Suprapubic skin (tissue), 3 donors: ENCODE data around the gene GJD2.

Experiments used
- POLR2AphosphoS5 ChIP-seq, 3 donors: sonication (generic); formaldehyde crosslinking; IDR thresholded peaks; one replicate each; pipeline ENCODE4 v1.6.1; 2017; ENCODE audit warnings: antibody characterized with exemption in 3 of 3
- TF ChIP-seq, protein P1 (sequence below), 2 donors: fragments of 200-600 bp in 1 of 2; fragments of 450-650 bp in 1 of 2; sonication (generic) in 1 of 2; IDR thresholded peaks; one replicate each; pipeline ENCODE4 v1.5.1; 2016 to 2019; ENCODE audit warnings: antibody characterized with exemption in 2 of 2, mild to moderate bottlenecking in 1 of 2, moderate library complexity in 1 of 2

DNA sequence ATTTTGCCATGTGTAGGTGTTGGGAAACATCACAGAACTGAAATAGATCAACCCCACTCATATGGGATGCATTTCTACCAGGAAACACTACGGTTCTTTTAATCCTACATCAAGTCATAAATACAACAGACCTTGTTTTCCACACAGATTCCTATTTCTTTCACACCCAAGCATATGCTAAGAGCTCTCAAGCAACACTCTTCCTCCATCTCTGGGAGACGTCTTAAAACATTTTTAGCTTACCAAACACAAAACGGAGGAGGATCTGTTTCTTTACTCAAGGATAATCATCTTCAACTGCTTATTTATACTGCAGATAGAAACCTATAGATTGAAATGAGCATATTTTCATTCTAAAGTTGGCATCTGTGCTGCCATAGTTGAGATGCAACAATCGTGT lies 5.1 kb downstream of the GJD2 start:
- TF ChIP-seq, protein P1, sequence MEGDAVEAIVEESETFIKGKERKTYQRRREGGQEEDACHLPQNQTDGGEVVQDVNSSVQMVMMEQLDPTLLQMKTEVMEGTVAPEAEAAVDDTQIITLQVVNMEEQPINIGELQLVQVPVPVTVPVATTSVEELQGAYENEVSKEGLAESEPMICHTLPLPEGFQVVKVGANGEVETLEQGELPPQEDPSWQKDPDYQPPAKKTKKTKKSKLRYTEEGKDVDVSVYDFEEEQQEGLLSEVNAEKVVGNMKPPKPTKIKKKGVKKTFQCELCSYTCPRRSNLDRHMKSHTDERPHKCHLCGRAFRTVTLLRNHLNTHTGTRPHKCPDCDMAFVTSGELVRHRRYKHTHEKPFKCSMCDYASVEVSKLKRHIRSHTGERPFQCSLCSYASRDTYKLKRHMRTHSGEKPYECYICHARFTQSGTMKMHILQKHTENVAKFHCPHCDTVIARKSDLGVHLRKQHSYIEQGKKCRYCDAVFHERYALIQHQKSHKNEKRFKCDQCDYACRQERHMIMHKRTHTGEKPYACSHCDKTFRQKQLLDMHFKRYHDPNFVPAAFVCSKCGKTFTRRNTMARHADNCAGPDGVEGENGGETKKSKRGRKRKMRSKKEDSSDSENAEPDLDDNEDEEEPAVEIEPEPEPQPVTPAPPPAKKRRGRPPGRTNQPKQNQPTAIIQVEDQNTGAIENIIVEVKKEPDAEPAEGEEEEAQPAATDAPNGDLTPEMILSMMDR (IDR thresholded peaks at IDR 0.05) = no peak
- no peak for TF ChIP-seq POLR2AphosphoS5 (IDR thresholded peaks at IDR 0.05)
